Left hindlimb (tissue), 1 donor: Measurements from ENCODE around the gene CAMK2A.
"Not testable (repeated sequence)": the region's sequence is repeated elsewhere in the genome, so short reads cannot be mapped to it uniquely, and the experiment has no call there.

Source experiments
- DNase-seq: peaks from one replicate; pipeline ENCODE4 v3.0.0-alpha.2; 2018

Gene CAMK2A

GRCh38 chr5:150251504-150251903 is 38.1 kb downstream of the CAMK2A start:
- no peak for DNase-seq

DNA sequence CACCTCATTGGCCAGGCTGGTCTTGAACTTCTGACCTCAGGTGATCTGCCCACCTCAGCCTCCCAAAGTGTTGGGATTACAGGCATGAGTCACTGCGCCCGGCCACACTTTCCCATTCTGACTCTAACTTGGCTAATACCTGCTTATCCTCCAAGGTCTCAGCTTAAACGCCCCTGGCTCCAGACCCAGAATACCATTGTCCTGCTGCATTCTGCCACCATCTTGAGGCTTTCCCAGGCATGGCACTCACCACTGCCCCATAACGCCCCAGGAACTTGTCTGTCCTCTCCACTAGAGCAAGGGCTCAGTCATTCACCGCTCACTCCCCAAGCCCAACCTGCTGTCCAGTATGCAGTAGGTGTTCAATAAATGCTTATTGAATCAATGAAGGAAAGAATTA is 39.8 kb downstream of the CAMK2A start:
- DNase-seq: no peak

DNA sequence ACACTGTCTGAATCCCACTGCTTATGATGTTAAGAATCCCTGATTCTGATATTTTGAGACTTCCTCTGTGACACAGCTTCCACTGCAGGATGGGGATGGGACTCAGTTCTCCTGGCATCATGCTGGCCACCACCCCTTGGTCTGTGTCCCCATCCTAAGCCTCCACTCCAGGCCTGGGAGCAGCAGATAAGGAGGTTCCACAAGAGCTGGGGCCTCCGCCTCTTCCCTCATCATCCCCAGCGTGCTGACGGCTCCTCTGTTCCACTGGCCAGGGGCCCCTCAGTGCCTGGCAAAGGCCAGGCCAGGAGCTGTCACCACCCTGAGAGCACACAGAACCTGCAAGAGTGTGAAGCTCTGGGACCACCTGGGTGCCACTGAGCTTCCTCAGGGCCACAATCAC is 40.6 kb downstream of the CAMK2A start:
- no peak for DNase-seq

- DNase-seq: not testable (repeated sequence)
Measured at GRCh38 chr5:150248493-150248892, 41.1 kb downstream of the CAMK2A start.

DNA sequence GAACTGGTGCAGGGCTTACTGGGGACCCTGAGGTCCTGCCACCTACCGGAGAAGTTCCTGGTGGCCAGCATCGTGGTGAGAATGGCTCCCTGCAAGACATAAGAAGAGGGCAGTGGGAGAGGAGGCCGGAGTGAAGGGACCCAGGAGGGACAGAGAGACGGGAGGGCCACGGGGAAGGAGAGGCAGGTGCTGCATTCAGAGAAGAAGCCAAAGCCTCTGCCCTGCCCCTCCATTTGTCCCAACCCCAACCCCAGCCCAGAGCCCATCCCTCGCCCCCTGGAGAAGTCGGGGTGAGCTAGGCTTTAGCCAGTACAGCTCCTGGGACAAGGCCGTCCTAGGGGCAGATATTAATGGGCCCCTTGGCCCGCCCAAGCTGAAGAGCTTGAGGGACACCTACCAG is 41.8 kb downstream of the CAMK2A start:
- no peak for DNase-seq

- DNase-seq: no peak
Measured at GRCh38 chr5:150246835-150247234, 42.7 kb downstream of the CAMK2A start.

- DNase-seq: no peak
Measured at GRCh38 chr5:150246429-150246828, 43.1 kb downstream of the CAMK2A start.

- DNase-seq: no peak
Measured at GRCh38 chr5:150245808-150246207, 43.8 kb downstream of the CAMK2A start.

- DNase-seq: peak; percentile 73
Measured at GRCh38 chr5:150245111-150245789, 44.3 kb downstream of the CAMK2A start.

GRCh38 chr5:150244209-150244608 is 45.4 kb downstream of the CAMK2A start:
- DNase-seq: no peak

DNA sequence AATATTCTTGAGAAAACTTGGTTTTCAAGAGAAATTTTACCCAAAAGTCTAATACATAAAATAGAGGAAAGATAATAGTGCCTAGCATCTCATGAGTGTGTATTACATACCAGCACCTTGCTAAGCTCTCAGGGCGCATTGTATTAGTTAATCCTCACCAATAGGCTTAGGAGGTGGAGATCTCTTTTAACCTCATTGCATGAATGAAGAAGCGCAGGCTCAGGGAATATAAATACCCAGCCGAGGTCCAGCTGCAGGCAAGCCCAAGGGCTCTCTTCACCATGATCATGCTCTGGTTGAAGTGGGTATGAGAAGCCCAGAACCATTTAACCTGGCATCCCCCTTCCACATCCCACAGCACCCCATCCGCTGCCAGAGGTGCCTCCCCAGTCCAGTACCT is 46.0 kb downstream of the CAMK2A start:
- no peak for DNase-seq

- no peak for DNase-seq
Measured at GRCh38 chr5:150242251-150242894, 47.2 kb downstream of the CAMK2A start.

DNA sequence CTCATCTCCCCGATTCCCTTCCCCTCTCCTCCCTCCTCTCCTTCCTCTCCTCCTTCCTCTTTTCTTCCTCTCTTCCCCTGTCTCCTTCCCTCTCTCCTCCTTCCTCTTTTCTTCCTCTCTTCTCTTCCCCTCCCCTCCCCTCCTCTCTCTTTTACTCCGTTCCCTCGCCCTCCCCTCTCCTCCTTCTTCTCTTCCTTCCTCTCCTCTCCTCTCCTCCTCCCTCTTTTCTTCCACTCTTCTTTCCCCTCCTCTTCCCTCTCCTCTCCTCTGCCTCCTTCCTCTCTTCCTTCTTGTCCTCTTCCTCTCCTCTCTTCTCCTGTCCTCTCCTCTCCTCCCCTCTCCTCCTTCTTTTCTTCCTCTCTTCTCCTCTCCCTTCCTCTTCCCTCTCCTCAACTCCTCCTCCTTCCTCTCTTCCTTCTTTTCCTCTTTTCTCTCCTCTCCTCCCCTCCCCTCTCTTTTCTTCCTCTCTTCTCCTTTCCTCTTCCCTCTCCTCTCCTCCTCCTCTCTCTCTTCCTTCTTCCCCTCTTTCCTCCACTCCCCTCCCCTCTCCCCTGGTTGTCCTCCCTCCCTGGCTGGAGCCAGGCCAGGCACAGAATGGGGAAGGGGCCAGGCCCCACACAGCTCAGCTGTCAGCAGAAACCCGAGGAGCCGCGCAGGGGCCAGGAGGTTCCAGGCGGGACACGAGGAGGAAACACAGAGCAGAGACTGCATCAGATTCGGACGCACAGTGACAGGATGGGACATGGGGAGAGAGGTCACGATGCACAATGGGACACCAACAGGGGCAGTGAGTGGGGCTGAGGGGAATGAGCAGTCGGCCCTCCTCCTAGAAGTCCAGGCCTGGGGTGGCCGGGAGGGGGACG is 48.0 kb downstream of the CAMK2A start:
- peak; percentile 60 for DNase-seq

DNA sequence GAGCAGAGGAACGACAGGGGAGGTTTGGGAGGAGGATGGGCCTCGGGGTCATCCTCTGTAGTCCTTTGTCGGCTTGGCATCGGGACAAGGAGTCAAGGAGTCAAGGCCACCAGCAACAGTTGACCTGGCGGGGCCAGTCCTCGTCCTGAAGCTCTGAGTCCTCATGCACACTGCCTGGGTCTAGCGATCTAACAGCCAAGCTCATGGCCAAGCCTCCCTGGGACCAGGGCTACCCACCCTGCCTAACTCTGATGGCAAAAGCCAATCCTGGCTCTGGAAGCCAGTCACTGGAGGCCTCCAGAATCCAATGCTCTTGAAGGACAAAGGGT is 49.8 kb downstream of the CAMK2A start:
- DNase-seq: no peak

DNA sequence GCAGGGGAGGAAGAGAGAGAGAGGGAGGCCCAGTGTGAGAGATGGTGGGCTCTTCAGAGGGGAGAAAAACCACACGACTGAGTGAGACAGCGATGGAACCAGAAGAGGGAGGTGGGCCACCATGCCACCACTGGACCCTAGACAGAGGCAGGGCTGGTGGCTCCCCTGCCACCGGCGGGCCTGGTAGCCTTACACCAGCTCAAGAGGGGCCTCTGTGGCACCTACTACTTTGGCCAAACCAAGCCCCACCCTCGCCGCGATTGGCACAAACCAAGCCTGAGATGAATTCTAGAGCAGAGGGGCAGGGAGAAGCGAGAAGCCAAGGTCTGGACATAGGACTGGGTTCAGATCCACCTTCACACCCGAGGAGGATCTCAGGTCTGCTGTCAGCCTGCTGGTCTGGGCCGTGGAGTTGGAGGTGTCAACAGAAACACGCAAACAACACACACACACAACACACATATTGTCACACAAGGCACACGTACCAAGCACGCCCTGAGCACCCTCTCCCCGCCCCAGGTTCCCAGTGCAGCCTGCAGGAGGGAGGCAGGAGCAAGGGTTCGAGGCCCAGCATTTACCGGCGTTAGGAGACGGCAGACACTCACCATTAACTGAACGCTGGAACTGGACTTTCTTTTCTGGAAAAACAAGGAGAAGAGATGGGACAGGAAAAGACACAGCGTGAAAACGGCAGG is 50.3 kb downstream of the CAMK2A start:
- no peak for DNase-seq

DNA sequence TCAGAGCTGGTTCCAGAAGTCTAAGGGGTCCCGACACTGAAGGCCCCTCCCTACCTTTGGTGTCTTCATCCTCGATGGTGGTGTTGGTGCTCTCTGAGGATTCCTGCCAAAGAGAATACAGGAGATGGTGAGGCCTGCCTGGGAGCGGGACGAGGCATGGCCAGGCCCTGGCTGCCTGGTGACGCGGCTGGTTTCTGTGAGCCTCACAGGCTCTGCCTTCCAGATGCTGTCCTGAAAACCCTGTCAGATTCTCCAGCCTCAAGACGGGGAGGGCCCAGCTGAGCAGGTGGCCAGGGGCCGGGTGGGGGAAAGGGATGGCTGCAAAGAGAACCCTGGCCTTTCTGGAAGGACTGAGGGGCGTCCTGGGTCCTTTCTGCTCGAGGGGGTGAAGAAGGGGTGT is 50.9 kb downstream of the CAMK2A start:
- DNase-seq: no peak

DNA sequence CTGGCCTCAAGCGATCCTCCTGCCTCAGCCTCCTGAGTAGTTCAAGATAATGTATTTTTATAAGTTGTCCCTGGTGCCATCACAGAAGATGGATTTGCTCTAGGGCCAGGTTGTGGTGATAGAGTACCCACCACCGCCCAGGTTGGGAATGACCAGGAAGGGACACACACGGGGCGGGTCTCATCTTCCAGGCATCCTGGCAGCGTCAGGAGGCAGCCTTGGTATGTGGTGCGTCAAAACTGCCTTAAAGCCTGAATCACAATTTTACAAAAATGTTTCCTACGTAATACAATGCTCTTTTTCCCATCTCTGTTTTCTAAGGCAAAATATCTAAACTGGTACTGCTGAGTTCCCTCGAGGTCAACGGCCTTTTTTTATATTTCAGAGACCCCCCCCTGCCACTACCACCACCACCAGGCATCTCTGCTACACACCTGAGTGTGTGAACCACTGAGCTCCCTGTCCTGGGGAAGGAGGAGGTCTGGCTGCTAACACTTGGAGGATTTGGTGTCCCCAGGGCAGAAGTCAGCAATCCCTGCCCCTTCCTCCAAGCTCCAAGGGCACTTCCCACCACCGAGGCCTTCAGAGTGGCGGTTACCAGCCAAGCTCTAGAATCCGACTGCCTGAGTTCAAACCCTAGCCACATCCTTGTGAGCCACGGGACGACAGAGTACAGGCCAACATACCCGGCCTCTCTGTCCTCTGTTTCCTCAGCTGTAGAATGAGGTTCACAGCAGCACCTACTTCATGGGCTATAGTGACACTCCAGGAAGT is 52.4 kb downstream of the CAMK2A start:
- no peak for DNase-seq

- DNase-seq: no peak
Measured at GRCh38 chr5:150236313-150236712, 53.3 kb downstream of the CAMK2A start.

DNA sequence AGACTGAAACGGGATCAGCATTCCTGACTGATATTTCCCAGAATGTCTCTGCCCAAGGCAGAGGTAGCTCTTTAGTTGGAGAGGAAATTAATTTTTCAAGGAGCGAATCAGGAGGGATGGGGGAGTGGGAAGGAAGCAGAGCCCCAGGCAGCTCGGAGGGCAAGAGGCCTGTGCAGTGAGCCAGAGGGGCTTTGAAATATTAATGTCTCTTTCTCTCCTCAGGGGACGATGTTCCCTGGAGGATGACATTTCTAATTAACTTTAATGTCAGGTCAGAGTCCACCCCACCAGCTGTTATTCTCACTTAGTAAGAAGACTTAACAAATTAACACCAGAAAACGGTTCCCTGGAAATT is 54.1 kb downstream of the CAMK2A start:
- no peak for DNase-seq

DNA sequence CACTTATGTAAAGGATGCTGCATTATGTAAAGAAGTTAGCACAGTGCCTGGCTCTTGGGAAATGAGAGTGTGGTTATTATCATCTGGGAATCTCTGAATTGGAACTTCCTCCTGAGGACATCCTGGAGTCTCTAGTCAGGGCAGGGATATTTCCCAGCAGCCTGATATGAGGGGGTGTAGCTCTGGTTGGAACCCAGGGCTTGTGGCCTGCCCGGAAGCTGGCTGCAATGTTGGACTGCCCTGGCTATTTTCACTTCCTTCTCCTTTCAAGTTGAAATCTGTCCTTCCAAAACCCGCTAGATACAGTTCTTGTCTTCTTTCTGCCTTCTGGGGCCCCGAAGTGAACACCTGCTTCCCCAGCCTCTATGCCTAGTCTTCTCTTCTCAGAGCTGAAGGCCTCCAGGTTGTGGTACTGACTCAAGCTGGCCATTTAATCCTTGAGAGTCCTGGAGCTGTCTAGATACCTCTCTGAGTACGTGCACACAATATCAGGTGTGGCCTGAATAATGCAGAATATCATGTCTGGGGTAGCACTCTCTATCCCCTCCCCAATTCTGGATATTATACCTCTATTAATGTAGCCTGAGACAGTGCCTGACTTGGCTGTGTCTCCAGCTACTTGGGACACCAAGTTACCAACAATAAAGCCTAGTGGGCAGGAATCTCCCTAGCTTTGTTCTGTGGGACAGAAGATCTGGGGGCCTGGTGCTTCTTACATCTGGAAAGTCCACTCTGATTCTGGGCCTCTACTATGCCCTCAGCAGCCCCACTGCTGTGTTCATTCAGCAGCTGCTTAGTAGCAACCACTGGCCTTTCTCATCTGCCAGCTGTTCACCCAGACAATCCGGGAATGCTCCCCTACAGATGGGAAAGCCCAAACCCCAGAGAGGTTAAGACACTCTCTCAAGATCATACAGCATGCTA is 54.7 kb downstream of the CAMK2A start:
- DNase-seq: no peak

GRCh38 chr5:150233706-150234105 is 55.9 kb downstream of the CAMK2A start:
- not testable (repeated sequence) for DNase-seq

DNA sequence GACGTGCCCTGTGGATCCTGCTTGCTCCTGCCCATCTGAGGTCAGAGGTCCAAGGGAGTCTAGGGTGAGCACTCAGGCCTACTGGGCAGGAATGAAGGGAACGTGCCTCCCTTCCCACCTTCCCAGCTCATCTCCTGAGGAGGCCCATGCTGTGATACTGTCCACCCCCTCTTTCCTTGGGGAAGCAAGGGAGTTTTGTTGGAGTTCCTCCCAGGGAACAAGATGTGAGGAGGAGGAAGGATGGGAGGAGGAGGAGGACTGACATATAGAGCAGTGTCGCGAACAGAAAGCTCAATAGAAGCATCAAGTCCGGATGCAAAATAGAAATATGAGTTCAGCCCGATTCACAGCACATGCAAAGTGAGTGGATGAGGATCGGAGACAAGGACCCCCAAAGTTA is 58.7 kb downstream of the CAMK2A start:
- no peak for DNase-seq
